Measurements from ENCODE around the gene SNAI3.

SNAI3 gene

DNA sequence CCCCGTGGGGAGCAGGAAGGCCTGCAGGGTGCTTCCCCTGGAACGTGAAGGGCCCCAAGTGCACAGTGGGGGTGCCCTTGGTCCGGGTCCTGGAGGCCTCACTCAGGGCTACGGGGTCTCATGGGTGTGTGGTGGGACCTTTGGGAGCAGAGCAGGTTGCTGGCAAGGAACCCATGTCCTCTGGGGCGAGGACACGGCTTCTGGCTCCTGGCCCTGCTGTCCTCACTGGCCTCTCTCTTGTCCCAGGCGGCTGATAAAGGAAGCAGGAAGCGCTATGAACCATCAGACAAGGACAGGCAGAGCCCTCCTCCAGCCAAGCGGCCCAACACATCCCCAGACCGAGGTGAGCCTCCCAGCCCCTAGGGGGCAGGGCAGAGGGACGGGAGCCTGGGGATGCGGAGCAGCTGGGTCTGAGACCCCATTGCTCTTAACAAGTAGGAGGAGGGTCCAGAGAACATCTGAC is 57.8 kb downstream of the SNAI3 start:
- Histone ChIP-seq H4K91ac (ENCODE audit: low read depth, low read length) (no peak overlapping the region), H2BK120ac (ENCODE audit: insufficient read depth, low read length, poor library complexity) (no peak overlapping the region), H3K9me3 (ENCODE audit: insufficient read depth, low read depth, low read length) (no peaks in the 10 kb centered on the region), H3K36me3 (ENCODE audit: control insufficient read depth in 1 of 2, insufficient read depth in 2 of 2, low read length in 2 of 2) (peaks cover 76 to 80% of the 10 kb centered on the region in 2 experiments), H3K4me3 (ENCODE audit: low read depth, low read length) (no peak overlapping the region), H3K18ac (ENCODE audit: low read length) (no peak overlapping the region), H3K14ac (ENCODE audit: low read length) (no peak overlapping the region), H2BK5ac (ENCODE audit: low read depth, low read length, poor library complexity) (no peak overlapping the region), H3K27ac (ENCODE audit: low read depth, low read length) (no peak overlapping the region), H3K4ac (ENCODE audit: low read depth, low read length) (no peak overlapping the region), H3K4me1 (ENCODE audit: control insufficient read depth in 1 of 2, insufficient read depth in 2 of 2, low read length in 2 of 2) (peaks cover under 1 to 2% of the 10 kb centered on the region in 2 experiments), H3K27me3 (ENCODE audit: insufficient read depth, low read length) (no peaks in the 10 kb centered on the region), H2BK12ac (ENCODE audit: low read length) (no peak overlapping the region), H3K4me2 (ENCODE audit: low read length) (no peak overlapping the region), H3K9ac (ENCODE audit: low read length) (no peak overlapping the region), H2AFZ (ENCODE audit: insufficient read depth, low read length, poor library complexity) (no peak overlapping the region), H2AK5ac (ENCODE audit: low read length) (no peak overlapping the region), H4K8ac (ENCODE audit: low read depth, low read length) (peak overlapping the region; percentile 6), H3K79me1 (ENCODE audit: low read length) (no peaks in the 10 kb centered on the region), H3K23ac (ENCODE audit: low read length) (no peak overlapping the region), H4K12ac (ENCODE audit: low read depth, low read length) (no peak overlapping the region), H3K79me2 (ENCODE audit: control insufficient read depth, insufficient read depth, low read length, poor library complexity) (no peaks in the 10 kb centered on the region)
- WGBS (ENCODE audit: extremely low coverage, insufficient coverage, insufficient read length) = no CpG with 5 or more reads among the region's 12 CpGs
- DNase-seq = peak in 1 of 2 donors; percentile 16
